Panc1 (cell line): ENCODE measurements around the gene ERICH4. TPM values are rescaled to one million over a fixed set of nuclear protein-coding genes. Genes with fewer than 3 reads are reported as not detected.

Experiments
- ATAC-seq: fragments of 200-7000 bp; cut with Tn5 transposase; 2 replicates; pipeline ENCODE4 v1.9.1; 2020; ENCODE audit warnings: mild to moderate bottlenecking, moderate library complexity
- BruUV-seq: library from RNA; stranded (reverse); fragments of 400-500 nt; replicated peaks from 2 replicates; lab custom pipeline; 2021; lab: Mats Ljungman, UMichigan
- CTCF ChIA-PET: fragments of 300-600 bp; sonication (Branson Sonifier 250); formaldehyde crosslinking; loops from one replicate; lab custom pipeline; 2022; ENCODE audit warnings: antibody characterized with exemption; lab: Charles Lee
- POLR2A ChIA-PET: fragments of 300-600 bp; sonication (Branson Sonifier 250); formaldehyde crosslinking; loops from one replicate; lab custom pipeline; 2022; ENCODE audit warnings: antibody characterized with exemption; lab: Charles Lee
- DNase-seq: peaks from one replicate; pipeline ENCODE4 v3.0.0-alpha.2; 2010; ENCODE audit warnings: low read depth, low spot score
- H3K27ac ChIP-seq: 2 replicates; pipeline ENCODE4 v1.5.1; 2011; ENCODE audit warnings: mild to moderate bottlenecking, low read length, inconsistent platforms
- H3K27me3 ChIP-seq: fragments of 200-500 bp; sonication (Bioruptor generic); 2 replicates; pipeline ENCODE4 v1.6.0; 2014; ENCODE audit warnings: low read length, inconsistent platforms; ENCODE audit not compliant: control insufficient read depth, insufficient read depth
- H3K36me3 ChIP-seq: fragments of 200-500 bp; sonication (Bioruptor generic); 2 replicates; pipeline ENCODE4 v1.5.1; 2014; ENCODE audit warnings: inconsistent platforms, mild to moderate bottlenecking, low read length, moderate library complexity; ENCODE audit not compliant: control insufficient read depth, insufficient read depth
- H3K4me1 ChIP-seq: 2 replicates; pipeline ENCODE4 v1.5.1; 2011; ENCODE audit warnings: inconsistent platforms, mild to moderate bottlenecking, low read length, moderate library complexity; ENCODE audit not compliant: control insufficient read depth, insufficient read depth
- H3K4me3 ChIP-seq, 2 experiments: 2 replicates each; pipeline ENCODE4 v1.5.1; 2011 to 2012; ENCODE audit warnings: low read depth in 2 of 2, low read length in 2 of 2, mild to moderate bottlenecking in 2 of 2, inconsistent platforms in 1 of 2, moderate library complexity in 1 of 2
- H3K9me3 ChIP-seq: fragments of 200-500 bp; sonication (Bioruptor generic); 2 replicates; pipeline ENCODE4 v1.5.1; 2014; ENCODE audit warnings: low read depth, mild to moderate bottlenecking, inconsistent platforms, low read length, moderate library complexity; ENCODE audit not compliant: control insufficient read depth, insufficient read depth
- CTCF ChIP-seq: fragments of 450-650 bp; IDR thresholded peaks from 2 replicates; pipeline ENCODE4 v1.5.1; 2017; ENCODE audit warnings: mild to moderate bottlenecking
- POLR2AphosphoS5 ChIP-seq: IDR thresholded peaks from 2 replicates; pipeline ENCODE4 v1.6.1; 2012; ENCODE audit warnings: mild to moderate bottlenecking, low read depth, low read length, moderate library complexity
- REST ChIP-seq, 2 experiments: IDR thresholded peaks; 2 replicates each; pipeline ENCODE4 v1.6.1; 2011 to 2012; ENCODE audit warnings: low read depth in 2 of 2, control low read depth in 1 of 2, low read length in 1 of 2, mild to moderate bottlenecking in 1 of 2, moderate library complexity in 1 of 2; ENCODE audit not compliant: insufficient read depth in 1 of 2
- SIN3A ChIP-seq: IDR thresholded peaks from 2 replicates; pipeline ENCODE4 v1.6.1; 2012; ENCODE audit warnings: low read depth, mild to moderate bottlenecking, low read length, moderate library complexity, borderline replicate concordance; ENCODE audit not compliant: insufficient read depth
- TCF7L2 ChIP-seq: IDR thresholded peaks from 2 replicates; pipeline ENCODE4 v1.6.1; 2011; ENCODE audit warnings: mild to moderate bottlenecking, low read depth, low read length, inconsistent platforms
- in situ Hi-C: cut with HindIII; loops from 2 replicates; pipeline ENCODE4 v1.10.0; 2016; ENCODE audit warnings: low sequenced_read_pairs, low pct_unique_long_range_greater_than_20kb
- intact Hi-C: fragments of 100-400 bp; cut with micrococcal nuclease; formaldehyde crosslinking; loops from one replicate; pipeline ENCODE4 v1.10.0; 2022; ENCODE audit not compliant: unreplicated experiment
- total RNA-seq: library from RNA; stranded (reverse); gene quantifications from one replicate; pipeline ENCODE4 v1.2.1, GENCODE V29; 2021; ENCODE audit not compliant: unreplicated experiment

The ERICH4 gene
- total RNA-seq, 1 experiment from 2014 or later = not detected

- no peaks in the 10 kb centered on the region for H3K27me3 ChIP-seq
- no peak overlapping the region for H3K4me3 ChIP-seq
- no peak overlapping the region for H3K27ac ChIP-seq
- DNase-seq (no peak), ATAC-seq (no peak)
- H3K9me3 ChIP-seq = no peaks in the 10 kb centered on the region
- peaks cover 5% of the 10 kb centered on the region; the same call in 1 of the 2 replicates for H3K4me1 ChIP-seq
- in situ Hi-C loops = no loop called here
- intact Hi-C loops = no loop called here
- POLR2A ChIA-PET = interaction anchor here (0.6 kb wide), 1 partner anchor 14 kb away, joined by 4 read pairs; no protein-coding TSS in a partner anchor
- BruUV-seq = no TSS peak
- TF ChIP-seq TCF7L2 = no peak
- TF ChIP-seq POLR2AphosphoS5 = no peak
- no peak for TF ChIP-seq REST (IDR thresholded peaks at IDR 0.05; ENCODE audit: insufficient read depth in 1 of 2, low read depth in 2 of 2, low read length in 1 of 2)
- no peak for TF ChIP-seq CTCF
- no peak for TF ChIP-seq SIN3A
- no peaks in the 10 kb centered on the region; the same call in 1 of the 2 replicates for H3K36me3 ChIP-seq
- CTCF ChIA-PET = no interaction called here
Measured at GRCh38 chr19:41437944-41438574, 4.9 kb upstream of the ERICH4 start.

- no peaks in the 10 kb centered on the region for H3K9me3 ChIP-seq
- in situ Hi-C loops (no loop called here), intact Hi-C loops (no loop called here)
- H3K27me3 ChIP-seq = no peaks in the 10 kb centered on the region
- ATAC-seq (peak; percentile 99), DNase-seq (peak; percentile 88)
- no peaks in the 10 kb centered on the region; the same call in 1 of the 2 replicates for H3K36me3 ChIP-seq
- ChIA-PET CTCF (interaction anchor here (0.6 to 1.1 kb wide), 2 partner anchors 11 to 88 kb away, joined by 3 to 4 read pairs; no protein-coding TSS in a partner anchor), POLR2A (interaction anchor here (0.7 kb wide), 2 partner anchors 9 to 399 kb away, joined by 3 to 4 read pairs; no protein-coding TSS in a partner anchor)
- peaks cover 5% of the 10 kb centered on the region; the same call in 1 of the 2 replicates for H3K4me1 ChIP-seq
- BruUV-seq = no TSS peak
- peak within 1 kb of the TSS; percentile 83 to 85 for H3K4me3 ChIP-seq
- TF ChIP-seq REST (IDR thresholded peaks at IDR 0.05; ENCODE audit: insufficient read depth in 1 of 2, low read depth in 2 of 2, low read length in 1 of 2) = no peak
- TF ChIP-seq CTCF = peak; percentile 68
- peak; percentile 73 for TF ChIP-seq POLR2AphosphoS5
- TF ChIP-seq TCF7L2 = 0 out of 2 replicates have a peak, but pooled peaks have one; percentile 29
- no peak; the same call in 1 of the 2 replicates for TF ChIP-seq SIN3A
- peak within 1 kb of the TSS; percentile 94 for H3K27ac ChIP-seq
Measured at GRCh38 chr19:41439441-41440222, 3.3 kb upstream of the ERICH4 start, which contains the start of gene DMAC2. DMAC2 (minus strand) TSS chr19:41439912; CDS start chr19:41439899, 13 bp downstream.
